HCT116 (cell line): Measurements from ENCODE around the gene CCDC15. TPM values are rescaled to one million over a fixed set of nuclear protein-coding genes. Genes with fewer than 3 reads are reported as not detected.

Experiments
- ATAC-seq: fragments of 200-7000 bp; cut with Tn5 transposase; 2 replicates; pipeline ENCODE4 v1.9.1; 2020; ENCODE audit warnings: mild to moderate bottlenecking, moderate library complexity
- BruUV-seq: library from RNA; stranded (reverse); fragments of 400-500 nt; replicated peaks from 2 replicates; lab custom pipeline; 2021; lab: Mats Ljungman, UMichigan
- CTCF ChIA-PET: fragments of 300-600 bp; sonication (Branson Sonifier 250); formaldehyde crosslinking; loops from one replicate; lab custom pipeline; 2021; ENCODE audit warnings: antibody characterized with exemption; lab: Charles Lee
- POLR2A ChIA-PET: fragments of 300-600, 350-600 bp; sonication (Branson Sonifier 250); formaldehyde crosslinking; loops from one replicate; lab custom pipeline; 2021; ENCODE audit warnings: antibody characterized with exemption; lab: Charles Lee
- RAD21 ChIA-PET, 2 experiments: fragments of 300-600 bp; sonication (Branson Sonifier 250); formaldehyde crosslinking; loops; one replicate each; lab custom pipeline; 2023; ENCODE audit warnings: low total read pairs in 2 of 2; ENCODE audit not compliant: uncharacterized antibody in 2 of 2, unreplicated experiment in 2 of 2, low non-redundant PET in 1 of 2; lab: Charles Lee
- DNase-seq: peaks from one replicate; pipeline ENCODE4 v3.0.0-alpha.2; 2010; ENCODE audit warnings: low read depth, low spot score
- H2AFZ ChIP-seq: fragments of 200-600 bp; shearing (Covaris generic), sonication (generic); 2 replicates; pipeline ENCODE4 v1.6.1; 2017; ENCODE audit warnings: low read depth, mixed run types, mixed read lengths, antibody characterized with exemption, low read length; ENCODE audit not compliant: poor library complexity, severe bottlenecking
- H3K27ac ChIP-seq: 2 replicates; pipeline ENCODE4 v1.5.1; 2012; ENCODE audit warnings: low read depth, low read length
- H3K27me3 ChIP-seq: fragments of 200-600 bp; sonication (generic); 2 replicates; pipeline ENCODE4 v1.6.1; 2016; ENCODE audit warnings: mixed run types, low read length, mixed read lengths; ENCODE audit not compliant: insufficient read depth
- H3K36me3 ChIP-seq, 2 experiments: fragments of 200-500 bp in 1 of 2; fragments of 200-600 bp in 1 of 2; sonication (Bioruptor generic) in 1 of 2; sonication (generic) in 1 of 2; 2 replicates each; pipeline versions ENCODE4 v1.5.1 to v1.6.1; 2014 to 2016; ENCODE audit warnings: low read length in 2 of 2, inconsistent platforms in 1 of 2, mixed read lengths in 1 of 2, mixed run types in 1 of 2; ENCODE audit not compliant: insufficient read depth in 2 of 2, control insufficient read depth in 1 of 2
- H3K4me1 ChIP-seq, 2 experiments: fragments of 200-600 bp in 1 of 2; sonication (generic) in 1 of 2; 2 replicates each; pipeline versions ENCODE4 v1.5.1 to v1.6.1; 2012 to 2017; ENCODE audit warnings: low read length in 2 of 2, inconsistent platforms in 1 of 2, mild to moderate bottlenecking in 1 of 2, mixed read lengths in 1 of 2, mixed run types in 1 of 2, moderate library complexity in 1 of 2; ENCODE audit not compliant: insufficient read depth in 2 of 2, control insufficient read depth in 1 of 2
- H3K4me2 ChIP-seq: fragments of 200-600 bp; sonication (generic); 2 replicates; pipeline ENCODE4 v1.6.1; 2017; ENCODE audit warnings: mixed run types, low read length, mixed read lengths
- H3K4me3 ChIP-seq, 2 experiments: fragments of 200-600 bp in 1 of 2; sonication (generic) in 1 of 2; replicated peaks in 1 of 2; 2 replicates each; pipeline ENCODE4 v1.5.1; 2011 to 2016; ENCODE audit warnings: low read length in 2 of 2, control low read depth in 1 of 2, low read depth in 1 of 2, mild to moderate bottlenecking in 1 of 2, mixed read lengths in 1 of 2, mixed run types in 1 of 2
- H3K79me2 ChIP-seq: fragments of 200-600 bp; sonication (generic); 2 replicates; pipeline ENCODE4 v1.6.1; 2017; ENCODE audit warnings: mild to moderate bottlenecking, mixed run types, low read length, moderate library complexity, mixed read lengths; ENCODE audit not compliant: insufficient read depth
- H3K9ac ChIP-seq: fragments of 200-600 bp; sonication (generic); 2 replicates; pipeline ENCODE4 v1.6.1; 2016; ENCODE audit warnings: low read length, mixed read lengths
- H3K9me2 ChIP-seq: fragments of 200-600 bp; sonication (generic), shearing (Covaris generic); 2 replicates; pipeline ENCODE4 v1.6.1; 2017; ENCODE audit warnings: mixed run types, mild to moderate bottlenecking, moderate library complexity; ENCODE audit not compliant: insufficient read depth
- H3K9me3 ChIP-seq, 2 experiments: fragments of 200-500 bp in 1 of 2; fragments of 200-600 bp in 1 of 2; sonication (Bioruptor generic) in 1 of 2; sonication (generic) in 1 of 2; 2 replicates each; pipeline ENCODE4 v1.6.1; 2014 to 2017; ENCODE audit warnings: low read length in 2 of 2, mixed read lengths in 2 of 2, inconsistent platforms in 1 of 2, low read depth in 1 of 2, mild to moderate bottlenecking in 1 of 2, mixed run types in 1 of 2, moderate library complexity in 1 of 2; ENCODE audit not compliant: control insufficient read depth in 1 of 2, insufficient read depth in 1 of 2
- H4K20me1 ChIP-seq: fragments of 200-600 bp; sonication (generic), shearing (Covaris generic); 2 replicates; pipeline ENCODE4 v1.6.1; 2017; ENCODE audit warnings: mixed run types, mild to moderate bottlenecking, moderate library complexity; ENCODE audit not compliant: insufficient read depth
- CEBPB ChIP-seq: IDR thresholded peaks from 2 replicates; pipeline ENCODE4 v1.6.1; 2012; ENCODE audit warnings: low read depth
- CTCF ChIP-seq, 3 experiments: fragments of 200-600 bp in 1 of 3; sonication (generic) in 1 of 3; IDR thresholded peaks in 2 of 3; conservative IDR thresholded peaks in 1 of 3; 2 replicates each; pipeline ENCODE4 v1.5.1; 2012 to 2017; ENCODE audit warnings: low read depth in 2 of 3, low read length in 2 of 3, antibody characterized with exemption in 1 of 3, borderline replicate concordance in 1 of 3, control low read depth in 1 of 3, mild to moderate bottlenecking in 1 of 3, mixed read lengths in 1 of 3, mixed run types in 1 of 3, moderate library complexity in 1 of 3; ENCODE audit not compliant: insufficient read depth in 1 of 3
- EGR1 ChIP-seq: IDR thresholded peaks from 2 replicates; pipeline ENCODE4 v1.6.1; 2012; ENCODE audit warnings: low read depth
- ELF1 ChIP-seq: IDR thresholded peaks from 2 replicates; pipeline ENCODE4 v1.6.1; 2012; ENCODE audit warnings: low read depth, borderline replicate concordance
- JUND ChIP-seq: IDR thresholded peaks from 2 replicates; pipeline ENCODE4 v1.6.1; 2012
- POLR2AphosphoS5 ChIP-seq: IDR thresholded peaks from 2 replicates; pipeline ENCODE4 v1.6.1; 2011; ENCODE audit warnings: mild to moderate bottlenecking, low read depth, low read length, moderate library complexity
- SIN3A ChIP-seq: IDR thresholded peaks from 2 replicates; pipeline ENCODE4 v1.6.1; 2012; ENCODE audit warnings: low read depth
- SP1 ChIP-seq: IDR thresholded peaks from 2 replicates; pipeline ENCODE4 v1.6.1; 2012; ENCODE audit warnings: low read depth
- SRF ChIP-seq: IDR thresholded peaks from 2 replicates; pipeline ENCODE4 v1.6.1; 2012; ENCODE audit warnings: low read depth
- TCF7L2 ChIP-seq: IDR thresholded peaks from 2 replicates; pipeline ENCODE4 v1.7.0; 2011; ENCODE audit warnings: borderline replicate concordance, inconsistent platforms; ENCODE audit not compliant: insufficient read depth, insufficient read length; ENCODE audit errors: extremely low read depth
- YY1 ChIP-seq: IDR thresholded peaks from 2 replicates; pipeline ENCODE4 v1.6.1; 2011; ENCODE audit warnings: low read length, low read depth, moderate library complexity, mild to moderate bottlenecking; ENCODE audit not compliant: insufficient replicate concordance; ENCODE audit errors: extremely low read depth
- ZFX ChIP-seq: fragments of 450-650 bp; IDR thresholded peaks from 2 replicates; pipeline ENCODE4 v1.6.1; 2017
- ZNF274 ChIP-seq: fragments of 200-500 bp; sonication (Bioruptor generic); IDR thresholded peaks from 2 replicates; pipeline ENCODE4 v1.6.1; 2014; ENCODE audit warnings: mild to moderate bottlenecking, low read depth, low read length, inconsistent platforms
- intact Hi-C: fragments of 100-400 bp; cut with micrococcal nuclease; formaldehyde crosslinking; loops from 2 replicates; pipeline ENCODE4 v1.10.0; 2022
- total RNA-seq: library from RNA; stranded (reverse); gene quantifications from one replicate; pipeline ENCODE4 v1.2.1, GENCODE V29; 2021; ENCODE audit not compliant: unreplicated experiment

CCDC15 gene
- total RNA-seq, 1 experiment from 2014 or later = 2.4 TPM

GRCh38 chr11:125056931-125057692 is 103.1 kb downstream of the CCDC15 start:
- CTCF ChIA-PET = no interaction called here
- H4K20me1 ChIP-seq = no peaks in the 10 kb centered on the region
- ATAC-seq = no peak
- intact Hi-C loops = no loop called here
- DNase-seq = no peak
- H3K36me3 ChIP-seq = no peaks in the 10 kb centered on the region
- POLR2A ChIA-PET = no interaction called here
- no TSS peak for BruUV-seq
- no peak overlapping the region for H3K27ac ChIP-seq
- H3K79me2 ChIP-seq = no peaks in the 10 kb centered on the region
- H3K9me2 ChIP-seq = no peaks in the 10 kb centered on the region
- no peaks in the 10 kb centered on the region for H3K9me3 ChIP-seq
- H3K9ac ChIP-seq = no peak overlapping the region
- TF ChIP-seq ZNF274 (no peak), CEBPB (no peak)
- H3K27me3 ChIP-seq = no peaks in the 10 kb centered on the region
- no peak overlapping the region for H3K4me3 ChIP-seq
- peaks cover 0 to 7% of the 10 kb centered on the region in 2 experiments; a peak in 1 of 4 replicates for H3K4me1 ChIP-seq
- H2AFZ ChIP-seq = no peak overlapping the region
- RAD21 ChIA-PET = no interaction called here
- no peak overlapping the region for H3K4me2 ChIP-seq

GRCh38 chr11:125057693-125058016 is 103.7 kb downstream of the CCDC15 start:
- Histone ChIP-seq H3K79me2 (no peaks in the 10 kb centered on the region), H3K9me2 (no peaks in the 10 kb centered on the region), H3K4me3 (no peak overlapping the region), H3K36me3 (no peaks in the 10 kb centered on the region), H3K4me2 (no peak overlapping the region), H3K9me3 (no peaks in the 10 kb centered on the region), H3K27me3 (no peaks in the 10 kb centered on the region), H3K27ac (no peak overlapping the region), H3K9ac (no peak overlapping the region), H4K20me1 (no peaks in the 10 kb centered on the region), H3K4me1 (peaks cover 0 to 12% of the 10 kb centered on the region in 2 experiments; a peak in 2 of 4 replicates), H2AFZ (no peak overlapping the region)
- CTCF ChIA-PET = no interaction called here
- no TSS peak for BruUV-seq
- POLR2A ChIA-PET = no interaction called here
- ATAC-seq = no peak
- intact Hi-C loops = no loop called here
- TF ChIP-seq SRF (no peak), SP1 (no peak), JUND (no peak), EGR1 (no peak), ELF1 (no peak), CTCF (IDR thresholded peaks at IDR 0.05 in 2 of 3, conservative IDR thresholded peaks at IDR 0.05 in 1 of 3; ENCODE audit: borderline replicate concordance in 1 of 3, insufficient read depth in 1 of 3, low read depth in 2 of 3, low read length in 2 of 3) (no peak), SIN3A (no peak), ZFX (no peak), TCF7L2 (no peak), CEBPB (no peak), YY1 (no peak), POLR2AphosphoS5 (no peak), ZNF274 (no peak)
- no peak for DNase-seq
- RAD21 ChIA-PET = no interaction called here
